Lung (tissue), 12 donors: ENCODE measurements around the gene IL1RAPL1. TPM values are rescaled to one million over a fixed set of nuclear protein-coding genes. Genes with fewer than 3 reads are reported as not detected.

Experiments
- ATAC-seq: fragments of 200-7000 bp; cut with Tn5 transposase; one replicate; pipeline ENCODE4 v1.9.1; 2020; ENCODE audit warnings: moderate number of reproducible peaks; ENCODE audit not compliant: insufficient read depth, low FRiP score
- DNase-seq, 3 donors: peaks; one replicate each; pipeline ENCODE4 v3.0.0-alpha.2; 2013 to 2017
- H3K27ac ChIP-seq, 2 donors: one replicate each; pipeline ENCODE4 v1.5.1; 2013; ENCODE audit warnings: mild to moderate bottlenecking in 2 of 2, moderate library complexity in 2 of 2, control low read depth in 1 of 2, inconsistent platforms in 1 of 2, low read depth in 1 of 2, low read length in 1 of 2
- H3K27me3 ChIP-seq, 3 donors: one replicate each; pipeline ENCODE4 v1.5.1; 2013; ENCODE audit warnings: low read length in 2 of 3; ENCODE audit not compliant: control insufficient read depth in 3 of 3, insufficient read depth in 3 of 3
- H3K36me3 ChIP-seq, 4 donors: one replicate each; pipeline ENCODE4 v1.5.1; 2013; ENCODE audit warnings: low read length in 4 of 4, mild to moderate bottlenecking in 1 of 4, moderate library complexity in 1 of 4; ENCODE audit not compliant: control insufficient read depth in 4 of 4, insufficient read depth in 4 of 4
- H3K4me1 ChIP-seq, 5 donors: one replicate each; pipeline ENCODE4 v1.5.1; 2013; ENCODE audit warnings: low read length in 5 of 5, mild to moderate bottlenecking in 2 of 5, moderate library complexity in 1 of 5; ENCODE audit not compliant: control insufficient read depth in 5 of 5, insufficient read depth in 5 of 5
- H3K4me3 ChIP-seq: one replicate; pipeline ENCODE4 v1.5.1; 2013; ENCODE audit warnings: mild to moderate bottlenecking, control low read depth, moderate library complexity
- H3K9ac ChIP-seq, 2 donors: one replicate each; pipeline ENCODE4 v1.5.1; 2013; ENCODE audit warnings: low read length in 2 of 2, control low read depth in 1 of 2; ENCODE audit not compliant: insufficient read depth in 1 of 2
- H3K9me3 ChIP-seq, 4 donors: one replicate each; pipeline ENCODE4 v1.5.1; 2013; ENCODE audit warnings: low read length in 3 of 4, mild to moderate bottlenecking in 1 of 4, moderate library complexity in 1 of 4; ENCODE audit not compliant: control insufficient read depth in 4 of 4, insufficient read depth in 3 of 4
- WGBS, 2 donors: extraction: QIAGEN DNeasy Blood & Tissue Kit; methylation state at CpG; one replicate each; pipeline ENCODE4 v1.1.7; 2013; 5-methylcytosine and 5-hydroxymethylcytosine counted together
- polyA plus RNA-seq, 2 donors: library from polyadenylated mRNA; stranded (reverse); fragments of 200-250 nt; gene quantifications; one replicate each; pipeline ENCODE4 v1.2.1, GENCODE V29; 2013
- total RNA-seq, 2 donors: library from RNA; depleted of rRNA in 1 of 2; stranded (reverse); fragments of >200 nt in 1 of 2; gene quantifications; one replicate each; pipeline ENCODE4 v1.2.1, GENCODE V29; 2014 to 2021
- TF ChIP-seq, protein P1 (sequence below): IDR thresholded peaks from 2 replicates; pipeline ENCODE4 v1.5.1; 2012; ENCODE audit warnings: mild to moderate bottlenecking; ENCODE audit errors: control extremely low read depth, extremely low read depth
- donor health status: control.
- donor health status: control.
- donor health status: Bipolar disorder and iron deficiency.
- donor health status: healthy.
- donor health status: DM: yes; HTN: yes; CAD: no.

The IL1RAPL1 gene
- total and polyA plus RNA-seq, 4 donors, result 2.2 TPM; not detected in 3

DNA sequence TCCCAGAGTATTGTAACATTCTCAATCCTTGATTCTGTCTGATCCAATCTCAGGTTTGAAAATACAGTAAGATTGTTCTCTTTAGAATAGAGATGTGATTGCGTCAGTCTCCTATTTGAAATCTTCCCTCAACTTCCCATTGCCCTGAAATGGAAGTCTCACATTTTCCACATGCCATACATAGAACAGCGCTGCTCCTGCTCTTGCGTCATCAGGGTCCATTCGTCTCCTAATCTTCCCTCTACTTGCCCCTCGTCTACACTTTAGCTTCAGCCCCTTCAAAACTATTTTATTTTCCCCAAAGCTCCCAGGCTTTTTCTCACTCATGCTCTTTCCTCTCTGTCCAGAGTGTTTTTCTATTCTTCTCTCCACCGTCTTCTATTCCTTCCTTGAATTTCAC lies 1326.4 kb downstream of the IL1RAPL1 start:
- Histone ChIP-seq H3K9ac (no peak overlapping the region), H3K27ac (no peak overlapping the region), H3K4me1 (no peaks in the 10 kb centered on the region), H3K27me3 (peaks cover 0 to 3% (median 0%) of the 10 kb centered on the region in 3 donors), H3K4me3 (no peak overlapping the region), H3K36me3 (no peaks in the 10 kb centered on the region), H3K9me3 (no peaks in the 10 kb centered on the region)
- no peak for DNase-seq
- TF ChIP-seq, protein P1, sequence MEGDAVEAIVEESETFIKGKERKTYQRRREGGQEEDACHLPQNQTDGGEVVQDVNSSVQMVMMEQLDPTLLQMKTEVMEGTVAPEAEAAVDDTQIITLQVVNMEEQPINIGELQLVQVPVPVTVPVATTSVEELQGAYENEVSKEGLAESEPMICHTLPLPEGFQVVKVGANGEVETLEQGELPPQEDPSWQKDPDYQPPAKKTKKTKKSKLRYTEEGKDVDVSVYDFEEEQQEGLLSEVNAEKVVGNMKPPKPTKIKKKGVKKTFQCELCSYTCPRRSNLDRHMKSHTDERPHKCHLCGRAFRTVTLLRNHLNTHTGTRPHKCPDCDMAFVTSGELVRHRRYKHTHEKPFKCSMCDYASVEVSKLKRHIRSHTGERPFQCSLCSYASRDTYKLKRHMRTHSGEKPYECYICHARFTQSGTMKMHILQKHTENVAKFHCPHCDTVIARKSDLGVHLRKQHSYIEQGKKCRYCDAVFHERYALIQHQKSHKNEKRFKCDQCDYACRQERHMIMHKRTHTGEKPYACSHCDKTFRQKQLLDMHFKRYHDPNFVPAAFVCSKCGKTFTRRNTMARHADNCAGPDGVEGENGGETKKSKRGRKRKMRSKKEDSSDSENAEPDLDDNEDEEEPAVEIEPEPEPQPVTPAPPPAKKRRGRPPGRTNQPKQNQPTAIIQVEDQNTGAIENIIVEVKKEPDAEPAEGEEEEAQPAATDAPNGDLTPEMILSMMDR, result no peak
- no peak for ATAC-seq
- 70 to 75% methylated on average over 6 of the region's 6 CpGs for WGBS, 2 donors

DNA sequence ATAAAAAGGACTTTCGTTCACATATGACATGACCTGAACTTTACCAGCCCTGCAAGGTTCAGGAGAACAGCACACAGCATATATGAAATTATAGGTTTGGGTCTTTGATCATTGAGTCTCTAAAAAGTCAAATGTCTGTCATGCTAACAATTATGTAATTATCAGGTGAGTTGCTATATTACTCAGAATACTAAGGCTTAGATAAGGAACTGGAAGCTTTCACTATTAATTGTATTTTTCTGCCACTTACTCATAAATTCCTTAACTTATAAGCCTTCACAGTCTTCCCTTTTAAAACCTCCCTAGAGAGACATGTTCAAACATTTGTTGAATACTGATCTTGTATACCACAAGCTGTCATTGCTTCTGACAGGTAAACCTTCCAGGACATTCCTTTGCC lies 1335.4 kb downstream of the IL1RAPL1 start:
- no peaks in the 10 kb centered on the region for H3K9me3 ChIP-seq
- WGBS, 2 donors, result 54 to 72% methylated on average over 1 of the region's 1 CpG
- peaks cover 0 to 4% (median 0%) of the 10 kb centered on the region in 3 donors for H3K27me3 ChIP-seq
- no peaks in the 10 kb centered on the region for H3K4me1 ChIP-seq
- no peak overlapping the region for H3K9ac ChIP-seq
- DNase-seq (no peak), ATAC-seq (no peak)
- no peak overlapping the region for H3K27ac ChIP-seq
- H3K36me3 ChIP-seq, result no peaks in the 10 kb centered on the region
- TF ChIP-seq, protein P1, result no peak
- H3K4me3 ChIP-seq, result no peak overlapping the region

DNA sequence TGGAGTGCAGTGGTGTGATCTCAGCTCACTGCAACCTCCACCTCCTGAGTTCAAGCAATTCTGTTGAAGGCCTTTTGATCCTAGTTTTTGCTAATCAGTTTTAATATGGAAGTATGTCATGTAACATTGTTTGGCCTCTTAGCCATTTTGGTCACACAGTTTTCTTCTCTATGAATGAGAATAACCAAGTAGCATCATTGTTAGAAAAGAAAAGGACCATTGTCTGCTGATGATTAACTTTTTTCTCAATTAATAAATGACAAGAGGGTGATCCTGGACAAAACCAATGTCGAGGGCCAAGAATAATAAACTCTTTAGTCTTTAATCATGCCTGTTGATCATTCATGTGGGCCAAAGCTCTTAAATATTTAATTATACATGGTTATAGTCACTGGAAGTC lies 1338.8 kb downstream of the IL1RAPL1 start:
- no peak overlapping the region for H3K9ac ChIP-seq
- H3K27me3 ChIP-seq, result peaks cover 0 to 6% (median 2%) of the 10 kb centered on the region in 3 donors
- ATAC-seq (no peak), DNase-seq (no peak)
- TF ChIP-seq, protein P1, result no peak
- H3K4me3 ChIP-seq, result no peak overlapping the region
- no peaks in the 10 kb centered on the region for H3K9me3 ChIP-seq
- no peak overlapping the region for H3K27ac ChIP-seq
- no peaks in the 10 kb centered on the region for H3K36me3 ChIP-seq
- WGBS, 2 donors, result 56 to 75% methylated on average over 1 of the region's 1 CpG
- no peaks in the 10 kb centered on the region for H3K4me1 ChIP-seq

DNA sequence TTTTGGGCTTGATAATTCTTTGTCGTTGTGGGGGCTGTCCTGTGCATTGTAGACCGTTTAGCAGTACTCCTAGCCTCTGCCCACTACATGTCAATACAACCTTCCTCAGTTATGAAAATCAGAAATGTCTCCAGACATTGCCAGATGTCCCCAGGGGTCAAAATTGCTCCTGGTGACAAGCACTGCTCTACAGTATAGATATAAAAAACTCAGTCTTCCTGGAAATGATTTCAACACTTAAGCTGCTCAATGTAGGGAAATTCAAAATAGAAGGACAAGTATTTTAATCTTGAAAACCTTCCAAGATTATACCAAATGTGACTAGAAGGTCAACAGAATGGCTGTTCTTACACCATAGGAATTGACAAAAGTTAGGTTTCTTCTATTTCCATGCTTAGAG lies 1339.4 kb downstream of the IL1RAPL1 start:
- no peak overlapping the region for H3K27ac ChIP-seq
- DNase-seq (no peak), ATAC-seq (no peak)
- H3K27me3 ChIP-seq, result peaks cover 0 to 4% (median 2%) of the 10 kb centered on the region in 3 donors
- H3K9ac ChIP-seq, result no peak overlapping the region
- WGBS, 2 donors, result 61 to 96% methylated on average over 2 of the region's 2 CpGs
- H3K4me3 ChIP-seq, result no peak overlapping the region
- no peaks in the 10 kb centered on the region for H3K36me3 ChIP-seq
- no peaks in the 10 kb centered on the region for H3K4me1 ChIP-seq
- H3K9me3 ChIP-seq, result no peaks in the 10 kb centered on the region
- TF ChIP-seq, protein P1, result no peak
